Effector memory CD4-positive, alpha-beta T cell (primary cell): Measurements from ENCODE around the gene OIT3.

Experiments
- DNase-seq, 3 donors: peaks; one replicate each; pipeline ENCODE4 v3.0.0-alpha.2; 2020
- H3K27ac ChIP-seq: 2 replicates; pipeline ENCODE4 v1.7.0; 2013; ENCODE audit warnings: mild to moderate bottlenecking, low read length, moderate library complexity; ENCODE audit not compliant: insufficient read depth, poor library complexity, severe bottlenecking
- H3K27me3 ChIP-seq: replicated peaks from 2 replicates; pipeline ENCODE4 v1.7.0; 2013; ENCODE audit warnings: mild to moderate bottlenecking, low read length; ENCODE audit not compliant: insufficient read depth, control insufficient read depth, poor library complexity, severe bottlenecking
- H3K36me3 ChIP-seq: 2 replicates; pipeline ENCODE4 v1.7.0; 2013; ENCODE audit warnings: mild to moderate bottlenecking, low read length, moderate library complexity; ENCODE audit not compliant: control insufficient read depth, insufficient read depth
- H3K4me1 ChIP-seq: 2 replicates; pipeline ENCODE4 v1.7.0; 2013; ENCODE audit warnings: low read length, mild to moderate bottlenecking; ENCODE audit not compliant: control insufficient read depth, insufficient read depth, poor library complexity, severe bottlenecking
- H3K4me3 ChIP-seq: 2 replicates; pipeline ENCODE4 v1.7.0; 2013; ENCODE audit warnings: low read length, low read depth, mild to moderate bottlenecking; ENCODE audit not compliant: insufficient read depth, poor library complexity, severe bottlenecking
- H3K9me3 ChIP-seq: 2 replicates; pipeline ENCODE4 v1.7.0; 2013; ENCODE audit warnings: mild to moderate bottlenecking, low read length, moderate library complexity; ENCODE audit not compliant: control insufficient read depth

Gene OIT3

DNA sequence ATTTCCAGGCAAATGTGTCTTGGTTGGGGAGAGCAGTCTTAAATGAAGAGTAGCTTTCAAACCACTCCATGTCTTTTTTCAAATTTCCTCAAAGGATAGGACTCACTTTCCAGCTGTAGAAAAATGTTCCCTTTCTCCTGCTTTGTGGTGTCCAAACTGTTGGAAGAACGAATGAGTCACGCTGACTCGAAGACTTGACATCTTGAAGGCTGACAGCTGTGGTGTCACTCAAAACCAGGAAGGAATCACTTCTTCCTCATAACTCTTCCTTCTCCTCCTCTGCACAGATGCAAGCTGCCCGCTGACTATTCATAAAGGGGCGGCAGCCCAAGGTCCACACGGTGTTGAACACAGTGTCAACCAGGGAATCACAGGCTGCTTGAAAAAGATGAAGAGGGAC lies 41.8 kb downstream of the OIT3 start:
- Histone ChIP-seq H3K4me3 (no peak overlapping the region), H3K27me3 (no peaks in the 10 kb centered on the region), H3K27ac (no peak overlapping the region), H3K36me3 (no peaks in the 10 kb centered on the region), H3K4me1 (no peaks in the 10 kb centered on the region), H3K9me3 (no peaks in the 10 kb centered on the region)
- DNase-seq: no peak

DNA sequence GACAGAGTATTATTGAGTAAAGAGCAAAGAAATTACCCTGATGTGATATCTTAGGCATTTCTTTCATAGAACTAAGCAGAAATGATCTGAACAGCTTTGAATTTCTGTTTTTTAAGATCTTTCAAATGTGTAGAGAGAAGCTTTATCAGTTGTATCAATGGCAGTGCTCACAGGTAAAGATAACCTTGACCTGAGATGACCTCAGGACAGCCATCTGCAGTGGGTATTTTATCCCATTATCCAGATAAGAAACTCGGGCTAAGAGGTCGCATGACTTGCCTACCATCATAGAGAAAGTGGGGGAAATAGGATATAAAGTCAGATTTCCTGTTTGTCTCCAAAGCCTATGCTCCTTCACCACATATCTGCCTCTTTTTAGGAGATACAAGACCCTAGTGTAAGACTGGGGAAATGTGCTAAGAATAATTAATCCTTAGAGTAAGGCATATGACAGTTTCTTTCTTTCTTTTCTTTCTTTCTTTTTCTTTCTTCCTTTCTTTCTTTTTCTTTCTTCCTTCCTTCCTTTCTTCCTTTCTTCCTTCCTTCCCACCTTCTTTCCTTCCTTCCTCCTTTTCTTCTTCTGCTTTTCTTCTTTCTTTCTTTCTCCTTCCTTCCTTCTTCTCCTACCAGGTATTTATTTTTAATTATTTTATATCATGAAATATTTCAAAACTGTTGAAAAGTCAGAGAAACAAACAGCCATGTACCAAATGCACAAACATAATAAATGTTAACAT lies 50.1 kb downstream of the OIT3 start:
- no peak for DNase-seq

DNA sequence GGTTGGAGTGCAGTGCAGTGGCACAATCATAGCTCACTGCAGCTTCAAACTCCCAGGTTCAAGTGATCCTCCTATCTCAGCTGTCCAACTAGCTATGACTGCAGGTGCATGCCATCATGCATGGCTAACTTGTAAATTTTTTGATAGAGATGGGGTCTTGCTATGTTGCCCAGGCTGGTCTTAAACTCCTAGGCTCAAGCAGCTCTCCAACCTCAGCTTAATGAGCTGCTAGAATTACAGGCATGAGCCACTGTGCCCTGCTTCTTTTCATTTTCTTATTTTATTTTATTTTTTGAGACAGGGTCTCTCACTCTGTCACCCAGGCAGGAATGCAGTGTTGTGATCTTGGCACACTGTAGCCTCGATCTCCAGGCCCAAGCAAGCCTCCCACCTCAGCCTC lies 53.4 kb downstream of the OIT3 start:
- H3K4me1 ChIP-seq: no peaks in the 10 kb centered on the region
- no peaks in the 10 kb centered on the region for H3K36me3 ChIP-seq
- DNase-seq: no peak
- H3K27me3 ChIP-seq: no peaks in the 10 kb centered on the region
- no peak overlapping the region for H3K4me3 ChIP-seq
- H3K27ac ChIP-seq: no peak overlapping the region
- no peaks in the 10 kb centered on the region for H3K9me3 ChIP-seq

More for the DNA sequence above, 50.1 kb downstream of the OIT3 start:
- Histone ChIP-seq H3K4me3 (no peak overlapping the region), H3K27me3 (no peaks in the 10 kb centered on the region), H3K4me1 (no peaks in the 10 kb centered on the region), H3K36me3 (no peaks in the 10 kb centered on the region), H3K27ac (no peak overlapping the region), H3K9me3 (no peaks in the 10 kb centered on the region)

DNA sequence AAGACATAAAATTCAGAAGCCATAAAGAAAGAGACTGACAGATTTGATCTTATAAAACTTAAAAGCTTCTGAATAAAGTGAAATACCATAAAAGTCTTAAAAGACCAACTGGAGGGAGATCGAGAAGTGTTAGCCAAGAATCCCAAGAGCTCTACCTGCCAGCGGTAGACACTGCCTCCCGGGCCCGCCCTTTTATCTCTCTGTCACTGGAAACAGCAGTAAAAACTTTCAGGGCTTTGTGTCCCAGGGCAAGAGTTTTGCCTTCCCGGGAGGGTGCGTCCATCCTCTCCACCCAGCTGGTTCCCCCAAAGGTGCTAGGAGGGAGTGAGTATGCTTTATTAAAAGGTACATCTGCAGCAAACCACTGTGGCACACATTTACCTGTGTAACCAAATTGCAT lies 55.2 kb downstream of the OIT3 start:
- Histone ChIP-seq H3K27me3 (peaks cover 4% of the 10 kb centered on the region), H3K27ac (no peak overlapping the region), H3K4me3 (no peak overlapping the region), H3K9me3 (no peaks in the 10 kb centered on the region), H3K4me1 (no peaks in the 10 kb centered on the region), H3K36me3 (no peaks in the 10 kb centered on the region)
- DNase-seq: no peak

DNA sequence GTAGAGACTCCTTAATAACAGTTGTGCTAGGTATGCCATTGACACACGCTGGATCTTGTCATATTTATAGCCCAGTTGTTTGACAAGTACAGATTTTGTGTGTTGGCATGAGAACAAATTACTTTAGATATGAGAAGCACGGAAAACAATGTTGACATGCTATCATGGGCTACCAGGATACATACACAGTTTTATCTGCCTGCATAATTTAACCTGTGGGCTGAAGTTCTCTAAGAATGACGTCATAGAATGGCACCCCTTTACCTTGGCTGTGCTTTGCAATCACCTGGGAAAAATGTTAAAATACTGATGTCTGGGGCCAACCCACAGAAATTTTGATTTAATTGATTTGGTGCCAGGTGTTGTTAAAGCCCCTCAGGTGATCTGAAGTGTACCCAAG lies 58.2 kb downstream of the OIT3 start:
- Histone ChIP-seq H3K27ac (no peak overlapping the region), H3K4me1 (no peaks in the 10 kb centered on the region), H3K27me3 (peaks cover 4% of the 10 kb centered on the region)

DNA sequence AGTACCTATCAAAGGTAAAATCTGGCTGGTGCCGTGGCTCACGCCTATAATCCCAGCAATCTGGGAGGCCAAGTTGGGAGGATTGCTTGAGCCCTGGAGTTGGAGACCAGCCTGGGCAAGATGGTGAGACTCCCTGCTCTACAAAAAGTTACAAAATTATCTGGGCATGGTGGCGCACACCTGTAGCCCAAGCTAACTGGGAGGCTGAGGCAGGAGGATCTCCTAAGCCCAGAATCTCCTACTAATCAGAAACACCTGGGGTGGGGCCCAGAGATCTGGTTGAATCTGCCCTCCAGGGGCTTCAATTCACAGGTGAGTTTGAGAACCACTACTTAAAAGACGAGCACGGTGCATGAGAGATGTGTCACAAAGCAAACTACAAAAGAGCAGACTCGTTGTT lies 58.6 kb downstream of the OIT3 start:
- Histone ChIP-seq H3K36me3 (no peaks in the 10 kb centered on the region), H3K4me1 (no peaks in the 10 kb centered on the region), H3K27me3 (peaks cover 4% of the 10 kb centered on the region), H3K27ac (no peak overlapping the region), H3K9me3 (no peaks in the 10 kb centered on the region), H3K4me3 (no peak overlapping the region)
- DNase-seq: no peak

More for the DNA sequence above, 58.2 kb downstream of the OIT3 start:
- no peak for DNase-seq
- Histone ChIP-seq H3K9me3 (no peaks in the 10 kb centered on the region), H3K36me3 (no peaks in the 10 kb centered on the region), H3K4me3 (no peak overlapping the region)

DNA sequence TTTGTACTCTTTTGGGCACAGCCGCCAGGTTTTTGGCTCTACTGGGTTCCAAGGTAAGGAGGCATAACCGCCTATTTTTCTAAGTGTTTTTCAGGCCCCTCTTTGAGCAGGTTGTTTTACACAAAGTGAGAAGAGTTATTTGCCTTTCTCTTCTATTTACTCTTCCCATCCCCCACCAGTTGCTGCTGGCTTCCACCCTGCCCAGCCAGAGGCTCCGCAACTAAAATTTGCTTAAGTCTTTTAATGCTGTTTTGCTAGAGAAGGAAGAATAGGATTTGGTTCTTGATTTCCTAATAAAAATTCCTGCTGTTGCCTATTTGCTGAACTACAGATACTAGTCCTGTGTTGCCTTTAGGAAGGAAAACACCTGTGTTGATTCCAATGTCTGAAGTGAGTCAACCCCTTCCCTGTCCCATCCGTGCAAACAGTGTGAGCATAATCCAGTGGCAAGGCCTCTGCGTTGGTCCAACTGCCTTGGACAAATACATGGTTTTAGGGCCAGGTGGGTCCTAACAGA lies 59.2 kb downstream of the OIT3 start:
- no peaks in the 10 kb centered on the region for H3K4me1 ChIP-seq
- no peak overlapping the region for H3K27ac ChIP-seq
- DNase-seq: no peak
- H3K9me3 ChIP-seq: no peaks in the 10 kb centered on the region
- no peak overlapping the region for H3K4me3 ChIP-seq
- H3K27me3 ChIP-seq: peaks cover 4% of the 10 kb centered on the region
- H3K36me3 ChIP-seq: no peaks in the 10 kb centered on the region

DNA sequence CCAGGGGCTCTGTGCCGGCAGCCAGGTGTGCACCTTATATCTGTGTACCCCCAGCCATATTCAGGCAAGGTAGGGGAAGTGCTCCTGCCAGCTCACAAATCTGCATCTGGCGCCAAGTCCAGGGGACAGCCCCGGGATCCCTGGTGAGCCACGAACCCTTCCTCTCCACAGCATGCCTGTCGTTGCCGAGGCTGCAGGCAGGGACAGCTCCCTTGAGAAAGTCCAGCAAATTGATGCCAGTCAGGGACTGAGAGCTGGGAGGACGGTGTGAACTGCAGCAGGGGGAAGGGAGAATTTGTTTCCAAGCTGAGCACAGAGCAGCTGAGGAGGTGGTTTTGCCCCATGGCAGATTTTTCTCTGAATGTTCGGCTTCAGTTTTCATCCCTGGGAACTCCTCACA lies 60.1 kb downstream of the OIT3 start:
- DNase-seq: no peak
- no peak overlapping the region for H3K4me3 ChIP-seq
- H3K27me3 ChIP-seq: peaks cover 4% of the 10 kb centered on the region
- no peaks in the 10 kb centered on the region for H3K9me3 ChIP-seq
- H3K36me3 ChIP-seq: no peaks in the 10 kb centered on the region
- no peak overlapping the region for H3K27ac ChIP-seq
- H3K4me1 ChIP-seq: no peaks in the 10 kb centered on the region

DNA sequence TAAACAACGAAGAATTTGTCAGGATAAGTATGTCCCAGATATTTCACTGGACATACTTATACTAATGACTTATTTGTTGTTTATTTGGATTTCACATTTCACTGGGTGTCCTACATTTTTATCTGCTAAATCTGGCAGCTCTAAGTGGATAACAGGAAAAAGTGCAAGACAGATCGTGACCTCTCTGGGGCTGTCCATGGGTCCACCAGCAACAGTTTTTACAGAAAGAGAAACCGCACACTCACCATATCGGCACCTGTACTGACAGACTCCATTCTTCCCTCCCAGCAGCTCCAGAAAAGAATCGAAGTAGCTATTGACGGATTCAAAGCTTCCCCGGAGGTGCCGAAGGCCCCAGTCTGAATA lies 60.7 kb downstream of the OIT3 start:
- Histone ChIP-seq H3K27me3 (peaks cover 4% of the 10 kb centered on the region), H3K27ac (no peak overlapping the region), H3K9me3 (no peaks in the 10 kb centered on the region), H3K4me1 (no peaks in the 10 kb centered on the region), H3K4me3 (no peak overlapping the region), H3K36me3 (no peaks in the 10 kb centered on the region)
- no peak for DNase-seq

DNA sequence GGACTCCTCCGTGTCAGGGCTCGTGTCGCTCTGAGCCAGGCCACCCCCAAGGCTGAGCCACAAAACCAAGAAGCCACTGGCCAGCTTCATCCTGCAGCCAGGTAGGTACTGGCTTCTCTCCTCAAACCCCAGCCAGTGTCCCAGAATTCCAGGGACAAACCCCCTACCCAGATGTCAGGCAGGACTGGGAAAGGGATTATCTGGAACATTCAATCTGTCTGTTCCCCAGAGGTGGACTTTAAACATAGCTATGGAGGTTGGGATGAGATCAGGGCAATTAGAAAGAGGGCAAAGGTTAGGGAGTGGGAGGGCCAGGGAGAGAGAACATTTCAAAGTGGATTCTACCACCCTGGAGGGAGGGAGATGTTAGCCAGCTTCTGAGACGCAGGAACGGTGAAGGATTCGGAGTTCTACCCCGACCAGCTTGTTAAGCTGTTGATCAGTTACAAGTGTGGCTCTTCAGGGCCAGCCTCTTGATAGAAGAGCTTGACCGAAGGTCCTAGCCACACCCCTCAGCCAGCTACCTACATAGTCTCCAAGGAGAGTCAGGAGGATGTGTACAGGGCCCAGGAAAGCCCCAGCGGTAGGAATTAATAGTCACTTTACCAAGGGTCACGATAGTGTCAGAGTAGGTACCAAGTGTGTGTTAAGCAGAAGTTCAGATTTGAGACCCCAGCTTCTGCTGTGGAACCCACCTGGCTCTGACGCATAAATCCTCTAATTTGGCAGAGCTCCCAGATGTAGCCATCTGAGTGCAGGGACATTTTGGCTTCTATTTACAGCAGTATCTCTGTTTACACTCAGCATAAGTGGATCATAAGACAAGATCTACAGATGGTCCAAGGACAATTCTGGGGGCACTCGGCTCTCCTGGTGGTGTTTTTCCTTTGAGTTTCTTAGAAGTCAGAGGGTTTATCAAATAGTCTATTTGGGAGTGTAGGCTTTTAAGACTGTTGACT lies 61.3 kb downstream of the OIT3 start, which contains the start of gene PLA2G12B:
PLA2G12B (minus strand) TSS at position 211 of the 959 bp plus-strand sequence; CDS start at position 90, 121 bp downstream.
- H3K36me3 ChIP-seq: no peaks in the 10 kb centered on the region
- DNase-seq: no peak

More for the DNA sequence above, 61.3 kb downstream of the OIT3 start, which contains the start of gene PLA2G12B:
- no peaks in the 10 kb centered on the region for H3K4me1 ChIP-seq
- H3K27ac ChIP-seq: no peak within 1 kb of the TSS
- H3K4me3 ChIP-seq: no peak within 1 kb of the TSS
- H3K27me3 ChIP-seq: peaks cover 4% of the 10 kb centered on the region
- H3K9me3 ChIP-seq: no peaks in the 10 kb centered on the region
